ENCODE data around the gene KLHL1.

DNA sequence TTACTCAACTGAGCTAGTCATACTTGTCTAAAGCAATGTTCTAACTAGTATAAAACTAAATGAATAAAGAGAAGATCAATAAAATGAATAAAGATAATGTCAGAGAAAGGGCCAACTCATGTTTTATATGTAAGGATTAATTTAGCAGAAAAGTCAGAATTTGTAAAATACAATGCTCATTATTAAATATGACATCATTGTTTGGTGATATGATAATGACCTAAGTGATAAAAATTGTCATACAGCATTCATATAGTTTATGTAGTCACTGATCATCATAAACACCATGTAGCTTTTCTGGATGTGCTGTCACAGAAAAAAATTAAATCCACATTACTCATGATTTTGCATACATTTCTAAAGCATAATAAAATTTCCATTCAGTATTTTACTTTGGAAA is 3.8 kb downstream of the KLHL1 start:
- TF ChIP-seq, protein P1, sequence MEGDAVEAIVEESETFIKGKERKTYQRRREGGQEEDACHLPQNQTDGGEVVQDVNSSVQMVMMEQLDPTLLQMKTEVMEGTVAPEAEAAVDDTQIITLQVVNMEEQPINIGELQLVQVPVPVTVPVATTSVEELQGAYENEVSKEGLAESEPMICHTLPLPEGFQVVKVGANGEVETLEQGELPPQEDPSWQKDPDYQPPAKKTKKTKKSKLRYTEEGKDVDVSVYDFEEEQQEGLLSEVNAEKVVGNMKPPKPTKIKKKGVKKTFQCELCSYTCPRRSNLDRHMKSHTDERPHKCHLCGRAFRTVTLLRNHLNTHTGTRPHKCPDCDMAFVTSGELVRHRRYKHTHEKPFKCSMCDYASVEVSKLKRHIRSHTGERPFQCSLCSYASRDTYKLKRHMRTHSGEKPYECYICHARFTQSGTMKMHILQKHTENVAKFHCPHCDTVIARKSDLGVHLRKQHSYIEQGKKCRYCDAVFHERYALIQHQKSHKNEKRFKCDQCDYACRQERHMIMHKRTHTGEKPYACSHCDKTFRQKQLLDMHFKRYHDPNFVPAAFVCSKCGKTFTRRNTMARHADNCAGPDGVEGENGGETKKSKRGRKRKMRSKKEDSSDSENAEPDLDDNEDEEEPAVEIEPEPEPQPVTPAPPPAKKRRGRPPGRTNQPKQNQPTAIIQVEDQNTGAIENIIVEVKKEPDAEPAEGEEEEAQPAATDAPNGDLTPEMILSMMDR (IDR thresholded peaks at IDR 0.05), result no peak
- TF ChIP-seq POLR2A (IDR thresholded peaks at IDR 0.05) (no peak), EP300 (IDR thresholded peaks at IDR 0.05) (no peak)
